ENCODE results near the gene SPNS2. TPM values are rescaled to one million over a fixed set of nuclear protein-coding genes. Genes with fewer than 3 reads are reported as not detected.

SPNS2 gene
- total and polyA plus RNA-seq, 2 of the 8 experiments (the other 6 are each of a cell fraction or from before 2014, with no cell fraction given): 1.2 to 1.5 TPM

DNA sequence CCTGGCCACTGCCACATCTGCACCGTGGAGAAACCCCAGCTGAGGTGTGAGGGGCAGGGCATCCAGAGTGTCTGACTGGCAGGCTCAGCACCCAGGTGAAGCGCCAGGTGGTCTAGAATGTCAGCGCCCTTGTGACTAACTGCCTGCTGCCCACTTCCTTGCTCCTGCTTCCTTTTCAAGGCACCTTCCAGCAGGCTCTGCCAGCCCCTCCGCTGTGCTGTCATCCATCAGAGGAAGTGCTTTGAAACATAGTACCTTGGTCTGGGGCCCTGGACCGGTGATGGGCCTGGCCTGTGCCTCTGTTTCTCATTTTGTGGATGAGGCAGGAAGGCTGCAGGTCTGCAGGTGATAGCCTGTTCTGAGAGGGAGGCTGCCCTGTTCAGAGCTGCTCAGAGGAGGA, 5.5 kb downstream of the SPNS2 start:
- TF ChIP-seq KDM1A (IDR thresholded peaks at IDR 0.05; ENCODE audit: borderline replicate concordance, low read length) (no peak), SP4 (IDR thresholded peaks at IDR 0.05; ENCODE audit: low read length) (no peak), POU5F1 (IDR thresholded peaks at IDR 0.05; ENCODE audit: low read depth, low read length) (no peak), EGR1 (IDR thresholded peaks at IDR 0.05; ENCODE audit: borderline replicate concordance, low read depth, low read length) (no peak), TEAD4 (IDR thresholded peaks at IDR 0.05; ENCODE audit: low read depth, low read length) (no peak), ZNF274 (IDR thresholded peaks at IDR 0.05; ENCODE audit: borderline replicate concordance, extremely low read depth, low read length) (no peak), SIN3A (conservative IDR thresholded peaks at IDR 0.05 in 1 of 2, IDR thresholded peaks at IDR 0.05 in 1 of 2; ENCODE audit: low read depth in 1 of 2, low read length in 2 of 2) (no peak)
- Histone ChIP-seq H3K4me1 (replicated peaks in 1 of 4; ENCODE audit: control insufficient read depth in 3 of 4, insufficient read depth in 4 of 4, low read length in 3 of 4) (peaks cover 0 to 12% (median 3%) of the 10 kb centered on the region in 4 experiments; a peak in 2 of 7 replicates), H3K23ac (ENCODE audit: insufficient read length) (no peak overlapping the region), H2BK120ac (replicated peaks; ENCODE audit: low read depth, low read length) (no peak overlapping the region), H3K4ac (replicated peaks; ENCODE audit: insufficient read length, low read depth, low read length) (no peak overlapping the region), H3K4me2 (ENCODE audit: insufficient read depth in 1 of 2, low read depth in 2 of 2, low read length in 2 of 2) (no peak overlapping the region), H2BK12ac (ENCODE audit: low read depth, low read length) (0 out of 2 replicates have a peak overlapping the region, but pooled peaks have one; percentile 39), H3K79me1 (ENCODE audit: low read depth, low read length) (no peaks in the 10 kb centered on the region), H3K79me2 (ENCODE audit: control insufficient read depth in 1 of 2, insufficient read depth in 2 of 2, low read length in 2 of 2) (no peaks in the 10 kb centered on the region), H4K8ac (ENCODE audit: extremely low read depth, insufficient read depth, low read length) (no peak overlapping the region), H3K4me3 (ENCODE audit: extremely low read depth in 1 of 4, insufficient read depth in 2 of 4, low read depth in 3 of 4, low read length in 4 of 4) (no peak overlapping the region), H3K56ac (replicated peaks; ENCODE audit: insufficient read length, low read depth, low read length) (no peak overlapping the region), H3K36me3 (ENCODE audit: control insufficient read depth in 2 of 4, insufficient read depth in 4 of 4, low read length in 3 of 4) (no peaks in the 10 kb centered on the region), H4K5ac (ENCODE audit: insufficient read length, low read depth, low read length) (no peak overlapping the region), H3K27me3 (replicated peaks in 1 of 4; ENCODE audit: control insufficient read depth in 3 of 4, extremely low read depth in 1 of 4, insufficient read depth in 3 of 4, low read length in 3 of 4) (peaks cover 20 to 25% (median 25%) of the 10 kb centered on the region in 4 experiments), H2AK5ac (ENCODE audit: low read depth, low read length) (no peak overlapping the region), H3K18ac (ENCODE audit: extremely low read depth, low read length) (no peak overlapping the region), H3K9ac (replicated peaks in 1 of 4; ENCODE audit: extremely low read depth in 1 of 4, low read depth in 3 of 4, low read length in 3 of 4) (no peak overlapping the region), H2BK15ac (ENCODE audit: low read length) (no peak overlapping the region), H3K27ac (ENCODE audit: low read depth, low read length) (no peak overlapping the region), H3K23me2 (ENCODE audit: low read depth, low read length) (peaks cover 11% of the 10 kb centered on the region; the same call in 1 of the 2 replicates), H4K20me1 (replicated peaks in 1 of 2; ENCODE audit: control insufficient read depth in 1 of 2, insufficient read depth in 2 of 2, low read length in 2 of 2) (peaks cover 0 to 5% of the 10 kb centered on the region in 2 experiments), H4K91ac (replicated peaks; ENCODE audit: insufficient read length, low read length) (no peak overlapping the region), H2BK20ac (ENCODE audit: low read length) (no peak overlapping the region), H2AFZ (ENCODE audit: low read length) (no peak overlapping the region), H3K14ac (ENCODE audit: insufficient read length) (no peak overlapping the region), H3K9me3 (ENCODE audit: insufficient read depth in 2 of 2, low read depth in 1 of 2, low read length in 1 of 2) (no peaks in the 10 kb centered on the region), H2BK5ac (ENCODE audit: low read depth, low read length) (no peak overlapping the region)
- POLR2A ChIA-PET (ENCODE audit: partially characterized antibody): interaction anchor here (1.8 kb wide), 1 partner anchor 20 kb away, joined by 7 read pairs; no protein-coding TSS in a partner anchor
- FAIRE-seq (no peak), DNase-seq (ENCODE audit: low read depth in 1 of 2, low spot score in 2 of 2) (no peak)
- WGBS, 2 experiments (ENCODE audit: extremely low coverage in 1 of 2, insufficient coverage in 1 of 2, insufficient read length in 1 of 2, insufficient replicate concordance in 2 of 2, low coverage in 1 of 2, low lambda C conversion rate in 2 of 2, missing lambda C conversion rate in 1 of 2): 90% methylated on average over 5 of the region's 5 CpGs; no CpG with 5 or more reads in 1 of the 2 experiments
- CTCF ChIA-PET (ENCODE audit: partially characterized antibody): interaction anchor here (0.7 to 2.9 kb wide), 7 partner anchors 8 to 94 kb away, joined by 3 to 9 read pairs (median 5); no protein-coding TSS in a partner anchor
